Memory B cell (primary cell): ENCODE measurements around the gene FAM50A.

ENCODE experiments used
- ATAC-seq: fragments of 150-1000 bp; cut with Tn5 transposase; 2 replicates; pipeline ENCODE4 v1.10.0; 2021; ENCODE audit warnings: low read depth, mild to moderate bottlenecking, moderate library complexity
- DNase-seq, 2 donors: peaks; one replicate each; pipeline ENCODE4 v3.0.0; 2022; ENCODE audit warnings: low spot score in 2 of 2
- H3K27ac Mint-ChIP-seq: one replicate; pipeline ENCODE4 v1.8.0; 2022; ENCODE audit warnings: mild to moderate bottlenecking, moderate library complexity, mixed read lengths
- H3K27me3 Mint-ChIP-seq: one replicate; pipeline ENCODE4 v1.8.0; 2022; ENCODE audit warnings: mixed read lengths
- H3K36me3 Mint-ChIP-seq: one replicate; pipeline ENCODE4 v1.8.0; 2022; ENCODE audit warnings: mild to moderate bottlenecking, mixed read lengths
- H3K4me1 Mint-ChIP-seq: one replicate; pipeline ENCODE4 v1.8.0; 2022; ENCODE audit warnings: mixed read lengths
- H3K4me3 Mint-ChIP-seq: one replicate; pipeline ENCODE4 v1.8.0; 2022; ENCODE audit warnings: mild to moderate bottlenecking, moderate library complexity, mixed read lengths
- H3K9me3 Mint-ChIP-seq: one replicate; pipeline ENCODE4 v1.8.0; 2022; ENCODE audit warnings: mixed read lengths

The FAM50A gene

DNA sequence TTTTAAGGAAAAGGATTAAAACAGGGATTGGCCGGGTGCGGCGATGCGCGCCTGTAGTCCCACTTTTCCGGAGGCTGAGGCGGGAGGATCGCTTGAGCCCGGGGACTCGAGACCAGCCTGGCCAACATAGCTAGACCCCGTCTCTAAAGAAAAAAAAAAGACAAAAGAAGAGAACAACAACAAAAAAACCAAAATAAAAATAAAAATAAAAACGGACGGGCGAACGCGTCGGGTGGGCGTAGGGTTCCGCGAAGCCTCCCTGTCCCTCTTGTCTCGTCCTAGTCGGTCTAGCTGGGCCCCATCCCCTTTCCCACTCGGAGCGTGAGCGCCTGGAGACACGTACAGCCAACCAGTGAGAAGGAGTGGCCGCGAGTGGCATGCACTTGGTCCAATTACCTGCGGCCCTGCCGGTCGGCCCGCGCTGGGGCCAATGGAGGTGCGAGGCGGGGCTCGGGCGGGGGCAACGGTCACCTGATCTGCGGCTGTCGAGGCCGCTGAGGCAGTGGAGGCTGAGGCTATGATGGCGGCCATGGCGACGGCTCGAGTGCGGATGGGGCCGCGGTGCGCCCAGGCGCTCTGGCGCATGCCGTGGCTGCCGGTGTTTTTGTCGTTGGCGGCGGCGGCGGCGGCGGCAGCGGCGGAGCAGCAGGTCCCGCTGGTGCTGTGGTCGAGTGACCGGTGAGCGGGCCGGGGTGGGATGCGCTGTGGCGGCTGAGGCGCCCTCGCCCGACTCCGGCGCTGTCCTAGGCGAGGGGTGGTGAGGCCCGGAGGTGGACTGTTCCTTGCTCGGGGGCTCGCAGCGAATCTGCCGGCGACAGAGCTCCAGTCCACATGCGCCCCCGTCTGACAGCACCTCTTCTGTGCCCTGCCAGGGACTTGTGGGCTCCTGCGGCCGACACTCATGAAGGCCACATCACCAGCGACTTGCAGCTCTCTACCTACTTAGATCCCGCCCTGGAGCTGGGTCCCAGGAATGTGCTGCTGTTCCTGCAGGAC lies 15.5 kb upstream of the FAM50A start, which contains the start of gene ATP6AP1:
Gene ATP6AP1, plus strand, starts transcription at position 502 of the 996 bp plus-strand sequence. Its CDS starts 16 bp downstream, at position 518.
- peak within 1 kb of the TSS; percentile 79 for H3K27ac Mint-ChIP-seq
- no peaks in the 10 kb centered on the region for H3K27me3 Mint-ChIP-seq
- H3K36me3 Mint-ChIP-seq = no peaks in the 10 kb centered on the region
- ATAC-seq = peak; percentile 97
- H3K4me3 Mint-ChIP-seq = peak within 1 kb of the TSS; percentile 88
- peak; percentile 61 to 74 for DNase-seq
- H3K9me3 Mint-ChIP-seq = no peaks in the 10 kb centered on the region
- peaks cover 12% of the 10 kb centered on the region for H3K4me1 Mint-ChIP-seq

DNA sequence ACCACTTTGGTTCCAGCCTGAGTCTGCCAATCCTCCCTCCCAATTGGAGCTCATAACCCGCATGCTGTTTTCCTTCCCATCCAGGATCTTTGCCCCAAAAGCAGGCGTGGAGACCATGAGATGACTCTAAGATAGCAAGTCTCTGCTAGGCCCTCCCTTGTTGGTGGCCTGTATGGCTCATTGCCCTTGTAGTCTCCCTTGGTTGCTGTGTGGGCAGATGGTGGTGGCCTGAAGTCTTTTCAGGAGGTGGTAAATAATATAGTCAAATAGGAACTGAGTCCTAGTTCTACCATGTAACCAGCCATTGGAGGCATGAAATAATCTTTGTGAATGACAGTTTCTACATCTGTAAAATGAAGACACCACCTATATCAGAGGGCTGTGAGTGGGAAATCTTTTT lies 14.2 kb upstream of the FAM50A start:
- no peaks in the 10 kb centered on the region for H3K36me3 Mint-ChIP-seq
- no peak overlapping the region for H3K27ac Mint-ChIP-seq
- H3K9me3 Mint-ChIP-seq = no peaks in the 10 kb centered on the region

DNA sequence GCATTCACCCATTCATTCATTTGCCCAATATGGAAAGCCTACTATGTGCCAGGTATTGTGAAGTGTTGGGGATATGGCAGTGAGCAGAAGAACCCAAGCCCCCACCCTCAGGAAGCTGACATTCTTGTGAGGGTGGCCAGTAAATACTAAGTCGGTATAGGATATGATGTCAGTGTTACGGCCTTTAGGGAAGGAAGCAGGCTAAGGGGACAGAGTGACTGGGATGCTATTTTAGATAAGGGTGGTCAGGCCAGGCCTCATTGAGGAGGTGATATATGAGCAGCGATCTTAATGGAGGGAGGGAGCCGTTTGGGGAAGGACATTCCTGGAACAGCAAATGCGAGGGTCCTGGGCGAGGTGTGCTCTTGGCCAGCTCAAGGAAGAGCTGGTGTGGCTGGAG lies 13.5 kb upstream of the FAM50A start:
- DNase-seq (no peak), ATAC-seq (no peak)
- Mint-ChIP-seq H3K9me3 (no peaks in the 10 kb centered on the region), H3K4me1 (peaks cover 12% of the 10 kb centered on the region), H3K27ac (peak overlapping the region; percentile 75), H3K36me3 (no peaks in the 10 kb centered on the region), H3K4me3 (no peak overlapping the region), H3K27me3 (no peaks in the 10 kb centered on the region)

More for the DNA sequence above, 14.2 kb upstream of the FAM50A start:
- no peak for ATAC-seq
- H3K4me1 Mint-ChIP-seq = peaks cover 12% of the 10 kb centered on the region
- no peak for DNase-seq
- H3K4me3 Mint-ChIP-seq = peak overlapping the region; percentile 88
- H3K27me3 Mint-ChIP-seq = no peaks in the 10 kb centered on the region

- Mint-ChIP-seq H3K36me3 (no peaks in the 10 kb centered on the region), H3K27ac (peak overlapping the region; percentile 75), H3K9me3 (no peaks in the 10 kb centered on the region), H3K4me1 (peaks cover 12% of the 10 kb centered on the region), H3K27me3 (no peaks in the 10 kb centered on the region), H3K4me3 (no peak overlapping the region)
- DNase-seq = no peak
- ATAC-seq = no peak
Observed at GRCh38 chrX:154430916-154431315, 13.0 kb upstream of the FAM50A start.

DNA sequence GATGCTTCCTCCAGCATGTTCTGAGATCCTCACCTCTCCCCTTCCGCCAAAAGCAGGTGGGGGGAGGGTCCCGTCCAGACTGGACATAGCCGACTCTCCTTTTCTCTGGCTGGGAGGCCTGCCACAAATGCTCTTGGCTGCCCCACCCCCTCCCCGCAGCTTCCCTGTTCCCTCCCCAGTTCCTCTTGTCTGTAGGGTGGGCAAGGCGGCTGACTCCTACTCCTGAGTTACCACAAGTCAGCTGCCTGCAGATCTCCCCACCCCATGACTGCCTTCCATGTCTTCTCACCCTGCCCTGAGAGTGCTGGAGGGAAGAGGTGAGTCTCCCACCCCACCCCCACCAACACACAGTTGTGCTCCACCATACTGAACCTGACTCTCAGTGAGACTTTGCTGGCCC lies 12.6 kb upstream of the FAM50A start:
- H3K4me1 Mint-ChIP-seq = peaks cover 12% of the 10 kb centered on the region
- no peak for DNase-seq
- H3K36me3 Mint-ChIP-seq = no peaks in the 10 kb centered on the region
- H3K27ac Mint-ChIP-seq = no peak overlapping the region
- no peak for ATAC-seq
- H3K27me3 Mint-ChIP-seq = no peaks in the 10 kb centered on the region
- H3K4me3 Mint-ChIP-seq = no peak overlapping the region
- no peaks in the 10 kb centered on the region for H3K9me3 Mint-ChIP-seq

GRCh38 chrX:154432210-154432609 lies 11.7 kb upstream of the FAM50A start:
- H3K27ac Mint-ChIP-seq = no peak overlapping the region
- H3K4me1 Mint-ChIP-seq = peaks cover 12% of the 10 kb centered on the region
- H3K9me3 Mint-ChIP-seq = no peaks in the 10 kb centered on the region
- no peak for ATAC-seq
- H3K36me3 Mint-ChIP-seq = no peaks in the 10 kb centered on the region
- no peak for DNase-seq
- no peaks in the 10 kb centered on the region for H3K27me3 Mint-ChIP-seq
- no peak overlapping the region for H3K4me3 Mint-ChIP-seq

DNA sequence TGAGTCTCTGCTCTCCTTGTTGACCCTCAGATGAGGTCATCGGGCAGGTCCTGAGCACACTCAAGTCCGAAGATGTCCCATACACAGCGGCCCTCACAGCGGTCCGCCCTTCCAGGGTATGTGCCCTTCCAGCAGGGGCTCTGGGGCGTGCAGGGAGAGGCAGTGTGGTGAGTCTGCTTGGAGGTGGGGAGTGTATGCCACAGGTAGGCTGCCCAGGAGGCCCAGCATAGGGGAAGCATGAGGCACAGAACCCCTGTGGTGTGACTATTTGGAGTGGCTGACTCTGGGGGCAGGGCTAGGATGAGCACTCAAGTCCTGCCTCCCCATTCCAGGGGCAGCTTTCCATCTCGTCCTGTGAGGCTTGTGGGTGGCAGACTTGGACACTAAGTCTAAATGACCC lies 10.3 kb upstream of the FAM50A start:
- H3K4me1 Mint-ChIP-seq = peaks cover 16% of the 10 kb centered on the region
- ATAC-seq (no peak), DNase-seq (no peak)
- no peak overlapping the region for H3K27ac Mint-ChIP-seq
- no peaks in the 10 kb centered on the region for H3K36me3 Mint-ChIP-seq
- H3K9me3 Mint-ChIP-seq = no peaks in the 10 kb centered on the region
- H3K27me3 Mint-ChIP-seq = no peaks in the 10 kb centered on the region
- no peak overlapping the region for H3K4me3 Mint-ChIP-seq

GRCh38 chrX:154434394-154435168 lies 9.4 kb upstream of the FAM50A start:
- peaks cover 12% of the 10 kb centered on the region for H3K4me1 Mint-ChIP-seq
- no peak overlapping the region for H3K4me3 Mint-ChIP-seq
- H3K27me3 Mint-ChIP-seq = no peaks in the 10 kb centered on the region
- H3K9me3 Mint-ChIP-seq = no peaks in the 10 kb centered on the region
- DNase-seq (no peak), ATAC-seq (no peak)
- no peak overlapping the region for H3K27ac Mint-ChIP-seq
- H3K36me3 Mint-ChIP-seq = no peaks in the 10 kb centered on the region

GRCh38 chrX:154435171-154435733 lies 8.7 kb upstream of the FAM50A start:
- Mint-ChIP-seq H3K27ac (peak overlapping the region; percentile 88), H3K36me3 (no peaks in the 10 kb centered on the region), H3K4me3 (no peak overlapping the region), H3K9me3 (no peaks in the 10 kb centered on the region), H3K4me1 (peaks cover 12% of the 10 kb centered on the region), H3K27me3 (no peaks in the 10 kb centered on the region)
- ATAC-seq = no peak
- no peak for DNase-seq

DNA sequence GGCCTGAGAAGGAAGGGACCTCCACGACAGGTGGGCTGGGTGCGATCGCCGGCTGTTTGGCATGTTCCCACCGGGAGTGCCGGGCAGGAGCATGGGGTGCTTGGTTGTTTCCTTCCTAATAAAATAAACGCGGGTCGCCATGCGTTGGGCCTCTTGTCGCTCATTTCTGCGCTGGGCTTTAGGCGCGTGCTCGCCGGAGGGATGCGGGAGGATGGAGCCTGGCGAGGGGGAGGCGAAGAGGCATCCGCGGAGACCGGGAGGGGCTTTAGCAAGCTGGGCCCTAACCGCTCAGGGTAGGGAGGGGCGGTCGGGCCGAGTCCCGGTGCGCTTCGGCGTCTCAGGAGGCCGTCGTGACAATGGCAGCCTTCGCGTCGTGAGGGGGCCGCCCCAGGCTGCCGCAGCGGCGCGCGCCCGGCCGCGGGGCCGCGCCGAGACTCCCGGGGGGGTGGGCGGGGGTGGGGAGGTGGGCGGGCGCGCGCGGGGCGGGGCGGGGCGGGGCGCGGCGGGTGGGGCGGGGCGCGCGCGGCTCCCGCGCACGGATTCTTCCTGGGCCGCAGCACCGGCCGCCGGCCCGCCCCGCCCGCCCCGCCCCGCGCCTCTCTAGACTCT lies 7.5 kb upstream of the FAM50A start:
- H3K27me3 Mint-ChIP-seq = no peaks in the 10 kb centered on the region
- no peaks in the 10 kb centered on the region for H3K36me3 Mint-ChIP-seq
- peak; percentile 83 for ATAC-seq
- peak; percentile 21 to 27 for DNase-seq
- no peaks in the 10 kb centered on the region for H3K9me3 Mint-ChIP-seq
- peak overlapping the region; percentile 82 for H3K4me3 Mint-ChIP-seq
- H3K27ac Mint-ChIP-seq = peak overlapping the region; percentile 88
- peaks cover 6% of the 10 kb centered on the region for H3K4me1 Mint-ChIP-seq

DNA sequence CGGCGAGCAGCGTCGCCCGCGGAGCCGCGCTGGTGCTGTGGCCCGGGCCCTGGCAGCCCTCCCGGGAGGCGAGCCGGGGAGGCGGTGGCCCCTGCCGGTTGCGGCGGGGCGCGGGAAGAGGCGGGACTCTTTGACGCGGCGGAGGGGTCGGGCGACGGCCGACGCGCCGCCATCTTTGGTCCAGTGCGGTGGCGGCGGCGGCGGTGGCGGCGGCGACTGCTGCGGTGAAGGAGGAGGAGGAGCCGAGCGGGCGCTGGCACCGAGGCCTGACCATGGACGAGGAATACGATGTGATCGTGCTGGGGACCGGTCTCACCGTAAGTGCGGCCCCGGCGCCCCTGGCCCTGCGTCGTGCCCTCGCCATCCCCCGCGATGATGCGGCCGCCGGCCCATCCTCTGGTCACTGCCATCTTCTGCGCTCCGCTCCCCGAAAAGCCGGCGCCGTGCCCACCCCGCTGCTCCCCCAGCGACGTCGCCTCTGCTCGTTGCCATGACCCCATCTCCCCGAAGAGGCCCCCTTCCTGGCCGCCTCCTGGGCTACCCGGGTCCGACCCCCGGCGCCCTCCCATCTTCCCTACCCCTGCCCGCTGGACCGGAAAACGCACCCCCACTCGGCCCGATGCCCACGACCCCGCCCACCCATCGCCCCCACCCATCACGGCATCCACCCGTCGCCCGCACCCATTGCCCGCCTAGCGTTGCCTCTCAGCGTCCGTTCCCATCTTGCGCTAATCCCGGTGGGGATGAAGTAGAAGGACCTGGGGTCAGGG lies 6.8 kb upstream of the FAM50A start, which contains the start of gene GDI1:
Gene GDI1, plus strand, starts transcription at position 172 of the 770 bp plus-strand sequence. Its CDS starts 101 bp downstream, at position 273.
- Mint-ChIP-seq H3K4me1 (peaks cover 6% of the 10 kb centered on the region), H3K4me3 (peak within 1 kb of the TSS; percentile 90), H3K27me3 (no peaks in the 10 kb centered on the region), H3K36me3 (no peaks in the 10 kb centered on the region), H3K9me3 (no peaks in the 10 kb centered on the region), H3K27ac (peak within 1 kb of the TSS; percentile 88)
- ATAC-seq (peak; percentile 77), DNase-seq (peak; percentile 51 to 64)

GRCh38 chrX:154437971-154438893 lies 5.7 kb upstream of the FAM50A start:
- H3K27ac Mint-ChIP-seq = peak overlapping the region; percentile 87
- H3K36me3 Mint-ChIP-seq = no peaks in the 10 kb centered on the region
- H3K4me1 Mint-ChIP-seq = peaks cover 6% of the 10 kb centered on the region
- DNase-seq = no peak
- no peaks in the 10 kb centered on the region for H3K27me3 Mint-ChIP-seq
- H3K9me3 Mint-ChIP-seq = no peaks in the 10 kb centered on the region
- ATAC-seq = no peak
- H3K4me3 Mint-ChIP-seq = peak overlapping the region; percentile 90
